ENCODE measurements around the gene ACTR3. TPM values are rescaled to one million over a fixed set of nuclear protein-coding genes. Genes with fewer than 3 reads are reported as not detected.

The ACTR3 gene
- total RNA-seq, 1 donor from 2014 or later: 155 TPM

GRCh38 chr2:114005110-114005783 is 115.4 kb downstream of the ACTR3 start:
- DNase-seq: no peak

GRCh38 chr2:114006460-114006859 is 116.6 kb downstream of the ACTR3 start:
- no peak for DNase-seq

GRCh38 chr2:114007436-114007835 is 117.5 kb downstream of the ACTR3 start:
- no peak for DNase-seq

- no peak for DNase-seq
Observed at GRCh38 chr2:114008720-114009119, 118.8 kb downstream of the ACTR3 start.

- no peak for DNase-seq
Observed at GRCh38 chr2:114009205-114009944, 119.5 kb downstream of the ACTR3 start.

GRCh38 chr2:114010001-114010400 is 120.1 kb downstream of the ACTR3 start:
- DNase-seq: no peak

- no peak for DNase-seq
Observed at GRCh38 chr2:114011713-114012112, 121.8 kb downstream of the ACTR3 start.

Small RNAs within 50 kb of the gene (small RNA-seq; reads per million reads assigned to genes)
- gene RF00012: 0.12 reads per million

Other genes starting within 250 kb of the ACTR3 start
- 173 TPM for gene SLC35F5, start 133.4 kb upstream of the ACTR3 start, total RNA-seq